SK-N-SH treated with all-trans-retinoic acid at 6 μM for 48 hours (cell line): Measurements from ENCODE around the gene LSM3.

Source experiments
- ATAC-seq: fragments of 200-7000 bp; cut with Tn5 transposase; 3 replicates; pipeline ENCODE4 v1.9.1; 2020; ENCODE audit warnings: mild to moderate bottlenecking, moderate library complexity
- BACH2 ChIP-seq: fragments of 250-450 bp; sonication (Bioruptor Pico); IDR thresholded peaks from 2 replicates; pipeline ENCODE4 v1.9.0; 2021; ENCODE audit warnings: mild to moderate bottlenecking, borderline replicate concordance
- CREB5 ChIP-seq: fragments of 250-450 bp; sonication (Bioruptor Pico); IDR thresholded peaks from 2 replicates; pipeline ENCODE4 v1.5.1; 2020; ENCODE audit warnings: low read depth, mild to moderate bottlenecking, moderate library complexity
- CSDC2 ChIP-seq: fragments of 250-450 bp; sonication (Bioruptor Pico); IDR thresholded peaks from 2 replicates; pipeline ENCODE4 v1.5.0; 2020; ENCODE audit warnings: mild to moderate bottlenecking, moderate library complexity
- CSRNP3 ChIP-seq: fragments of 250-450 bp; sonication (Bioruptor Pico); IDR thresholded peaks from 2 replicates; pipeline ENCODE4 v1.5.1; 2021; ENCODE audit warnings: mild to moderate bottlenecking, moderate library complexity
- ESRRG ChIP-seq: fragments of 250-450 bp; sonication (Bioruptor Pico); IDR thresholded peaks from 2 replicates; pipeline ENCODE4 v1.6.1; 2021; ENCODE audit warnings: mild to moderate bottlenecking
- GLIS3 ChIP-seq: fragments of 250-450 bp; sonication (Bioruptor Pico); IDR thresholded peaks from 2 replicates; pipeline ENCODE4 v1.5.0; 2020; ENCODE audit warnings: mild to moderate bottlenecking, moderate library complexity
- ISL1 ChIP-seq: fragments of 250-450 bp; sonication (Bioruptor Pico); IDR thresholded peaks from 2 replicates; pipeline ENCODE4 v2.1.2; 2022; ENCODE audit warnings: mild to moderate bottlenecking, moderate library complexity
- OSR1 ChIP-seq: fragments of 250-450 bp; sonication (Bioruptor Pico); IDR thresholded peaks from 2 replicates; pipeline ENCODE4 v1.8.0; 2022; ENCODE audit warnings: moderate library complexity, mild to moderate bottlenecking, inconsistent platforms
- PATZ1 ChIP-seq: fragments of 250-450 bp; sonication (Bioruptor Pico); IDR thresholded peaks from 2 replicates; pipeline ENCODE4 v1.8.0; 2020; ENCODE audit warnings: mild to moderate bottlenecking, moderate library complexity, borderline replicate concordance
- PPARA ChIP-seq: fragments of 250-450 bp; sonication (Bioruptor Pico); IDR thresholded peaks from 2 replicates; pipeline ENCODE4 v1.5.0; 2020; ENCODE audit warnings: mild to moderate bottlenecking, borderline replicate concordance
- RARB ChIP-seq: fragments of 250-450 bp; sonication (Bioruptor Pico); IDR thresholded peaks from 2 replicates; pipeline ENCODE4 v1.8.0; 2021; ENCODE audit warnings: mild to moderate bottlenecking, moderate library complexity
- SNAI2 ChIP-seq: fragments of 250-450 bp; sonication (Bioruptor Pico); IDR thresholded peaks from 2 replicates; pipeline ENCODE4 v1.5.0; 2020; ENCODE audit warnings: mild to moderate bottlenecking, moderate library complexity
- TCF4 ChIP-seq: fragments of 250-450 bp; sonication (Bioruptor Pico); IDR thresholded peaks from 2 replicates; pipeline ENCODE4 v1.8.0; 2021; ENCODE audit warnings: mild to moderate bottlenecking, moderate library complexity, borderline replicate concordance
- TOX ChIP-seq: fragments of 250-450 bp; sonication (Bioruptor Pico); IDR thresholded peaks from 2 replicates; pipeline ENCODE4 v1.8.0; 2021; ENCODE audit warnings: mild to moderate bottlenecking, moderate library complexity, borderline replicate concordance
- TSHZ2 ChIP-seq: fragments of 250-450 bp; sonication (Bioruptor Pico); IDR thresholded peaks from 2 replicates; pipeline ENCODE4 v1.5.0; 2020; ENCODE audit warnings: mild to moderate bottlenecking, moderate library complexity
- ZC3H10 ChIP-seq: fragments of 250-450 bp; sonication (Bioruptor Pico); IDR thresholded peaks from 2 replicates; pipeline ENCODE4 v1.5.1; 2021; ENCODE audit warnings: mild to moderate bottlenecking, moderate library complexity
- ZFP3 ChIP-seq: fragments of 250-450 bp; sonication (Bioruptor Pico); IDR thresholded peaks from 2 replicates; pipeline ENCODE4 v1.5.0; 2020; ENCODE audit warnings: mild to moderate bottlenecking, moderate library complexity
- ZFP30 ChIP-seq: fragments of 450-650 bp; formaldehyde crosslinking; IDR thresholded peaks from 2 replicates; pipeline ENCODE4 v1.5.0; 2022; ENCODE audit warnings: mild to moderate bottlenecking, moderate library complexity
- ZNF565 ChIP-seq: fragments of 450-650 bp; formaldehyde crosslinking; conservative IDR thresholded peaks from 2 replicates; pipeline ENCODE4 v1.5.0; 2020; ENCODE audit warnings: low read depth, mild to moderate bottlenecking, moderate library complexity
- ZNF70 ChIP-seq: fragments of 450-650 bp; formaldehyde crosslinking; IDR thresholded peaks from 2 replicates; pipeline ENCODE4 v1.5.0; 2020; ENCODE audit warnings: mild to moderate bottlenecking, moderate library complexity

LSM3 gene

GRCh38 chr3:14241716-14242115, 63.1 kb downstream of the LSM3 start:
- no peak for ATAC-seq
- TF ChIP-seq TOX (CRISPR knock-in tag), result no peak
- TF ChIP-seq RARB, result no peak
- TF ChIP-seq TCF4 (CRISPR knock-in tag), result no peak
- TF ChIP-seq PATZ1 (CRISPR knock-in tag), result no peak
- TF ChIP-seq OSR1 (CRISPR knock-in tag), result no peak
- no peak for TF ChIP-seq ZFP30 (CRISPR knock-in tag)
- no peak for TF ChIP-seq CSDC2 (CRISPR knock-in tag)
- TF ChIP-seq ISL1 (CRISPR knock-in tag), result no peak
- no peak for TF ChIP-seq BACH2 (CRISPR knock-in tag)

- no peak for ATAC-seq
- TF ChIP-seq ISL1 (CRISPR knock-in tag), result no peak
- TF ChIP-seq ZNF565 (CRISPR knock-in tag), result no peak
- no peak for TF ChIP-seq CSRNP3 (CRISPR knock-in tag)
- no peak for TF ChIP-seq CSDC2 (CRISPR knock-in tag)
- no peak for TF ChIP-seq BACH2 (CRISPR knock-in tag)
- no peak for TF ChIP-seq OSR1 (CRISPR knock-in tag)
- no peak for TF ChIP-seq ESRRG (CRISPR knock-in tag)
- no peak for TF ChIP-seq ZFP3 (CRISPR knock-in tag)
- TF ChIP-seq SNAI2, result no peak
- TF ChIP-seq ZC3H10, result no peak
- no peak for TF ChIP-seq RARB
- no peak for TF ChIP-seq TCF4 (CRISPR knock-in tag)
- no peak for TF ChIP-seq ZNF70 (CRISPR knock-in tag)
These were observed 64.1 kb downstream of the LSM3 start for GRCh38 chr3:14242490-14243311.

- no peak for ATAC-seq
- TF ChIP-seq CSRNP3 (CRISPR knock-in tag) (no peak), CREB5 (no peak), TCF4 (CRISPR knock-in tag) (no peak), ZFP30 (CRISPR knock-in tag) (no peak), PPARA (CRISPR knock-in tag) (no peak), TSHZ2 (CRISPR knock-in tag) (no peak), ZC3H10 (no peak), GLIS3 (no peak), ISL1 (CRISPR knock-in tag) (no peak), BACH2 (CRISPR knock-in tag) (no peak)
These were observed 65.2 kb downstream of the LSM3 start for GRCh38 chr3:14243782-14244181.
